Stomach (tissue), 4 donors: ENCODE measurements around the gene LDB2.

ENCODE experiments used
- EP300 ChIP-seq: sonication (generic); formaldehyde crosslinking; IDR thresholded peaks from one replicate; pipeline ENCODE4 v1.6.1; 2017; ENCODE audit warnings: antibody characterized with exemption
- POLR2AphosphoS5 ChIP-seq, 3 donors: sonication (generic); formaldehyde crosslinking; IDR thresholded peaks; one replicate each; pipeline ENCODE4 v1.6.1; 2016; ENCODE audit warnings: antibody characterized with exemption in 3 of 3
- TF ChIP-seq, protein P1 (sequence below), 7 experiments: fragments of 450-650 bp in 4 of 7; fragments of 200-600 bp in 3 of 7; sonication (generic) in 3 of 7; IDR thresholded peaks; one replicate each; pipeline ENCODE4 v1.5.1; 2016 to 2019; ENCODE audit warnings: antibody characterized with exemption in 7 of 7, control low read depth in 2 of 7, mild to moderate bottlenecking in 1 of 7

DNA sequence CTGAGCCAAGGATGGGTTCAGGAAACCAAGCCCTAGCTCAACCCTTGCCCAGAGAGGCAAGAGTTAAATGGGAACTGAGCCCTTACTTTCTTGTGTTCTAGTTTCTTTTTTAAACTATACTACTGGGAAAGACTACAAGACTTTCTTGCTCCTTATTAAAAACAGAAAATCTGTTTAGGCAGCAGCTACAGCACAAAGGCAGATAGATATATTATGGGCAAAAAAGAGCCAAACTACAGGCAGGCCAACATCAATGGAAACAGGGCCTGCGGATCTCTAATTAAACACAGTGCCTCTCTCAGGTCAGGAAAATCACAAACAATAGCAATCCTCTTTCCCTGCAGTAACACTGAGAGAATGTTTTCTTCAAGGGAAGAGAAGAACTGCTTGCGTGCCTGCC is 226.0 kb downstream of the LDB2 start:
- TF ChIP-seq POLR2AphosphoS5 (IDR thresholded peaks at IDR 0.05): no peak
- TF ChIP-seq, protein P1, sequence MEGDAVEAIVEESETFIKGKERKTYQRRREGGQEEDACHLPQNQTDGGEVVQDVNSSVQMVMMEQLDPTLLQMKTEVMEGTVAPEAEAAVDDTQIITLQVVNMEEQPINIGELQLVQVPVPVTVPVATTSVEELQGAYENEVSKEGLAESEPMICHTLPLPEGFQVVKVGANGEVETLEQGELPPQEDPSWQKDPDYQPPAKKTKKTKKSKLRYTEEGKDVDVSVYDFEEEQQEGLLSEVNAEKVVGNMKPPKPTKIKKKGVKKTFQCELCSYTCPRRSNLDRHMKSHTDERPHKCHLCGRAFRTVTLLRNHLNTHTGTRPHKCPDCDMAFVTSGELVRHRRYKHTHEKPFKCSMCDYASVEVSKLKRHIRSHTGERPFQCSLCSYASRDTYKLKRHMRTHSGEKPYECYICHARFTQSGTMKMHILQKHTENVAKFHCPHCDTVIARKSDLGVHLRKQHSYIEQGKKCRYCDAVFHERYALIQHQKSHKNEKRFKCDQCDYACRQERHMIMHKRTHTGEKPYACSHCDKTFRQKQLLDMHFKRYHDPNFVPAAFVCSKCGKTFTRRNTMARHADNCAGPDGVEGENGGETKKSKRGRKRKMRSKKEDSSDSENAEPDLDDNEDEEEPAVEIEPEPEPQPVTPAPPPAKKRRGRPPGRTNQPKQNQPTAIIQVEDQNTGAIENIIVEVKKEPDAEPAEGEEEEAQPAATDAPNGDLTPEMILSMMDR (IDR thresholded peaks at IDR 0.05): no peak
- no peak for TF ChIP-seq EP300
